HS-5 (cell line): Measurements from ENCODE around the gene CYYR1.
A peak's percentile ranks its signal among the peaks of the same experiment; 100 is the strongest.
"Not testable (repeated sequence)": the region's sequence is repeated elsewhere in the genome, so short reads cannot be mapped to it uniquely, and the experiment has no call there.

Source experiments
- DNase-seq: peaks from one replicate; pipeline ENCODE4 v3.0.0-alpha.2; 2012; ENCODE audit warnings: low read depth

The CYYR1 gene

DNA sequence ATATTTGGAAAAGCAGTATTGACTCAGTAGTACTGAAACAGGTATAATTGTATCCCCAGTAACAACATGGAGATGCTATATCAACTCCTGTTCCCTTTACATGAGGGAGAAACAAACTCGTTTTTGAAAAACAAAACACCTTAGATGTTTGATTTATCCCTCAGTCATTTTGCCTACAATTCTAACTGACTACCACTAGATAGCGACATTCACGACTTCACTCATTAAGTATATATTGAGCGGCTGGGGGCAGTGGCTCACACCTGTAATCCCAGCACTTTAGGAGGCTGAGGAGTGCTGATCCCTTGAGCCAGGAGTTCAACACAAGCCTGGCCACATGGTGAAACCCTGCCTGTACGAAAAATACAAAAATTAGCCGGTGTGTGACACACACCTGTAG lies 83.3 kb downstream of the CYYR1 start:
- DNase-seq, result no peak

- DNase-seq, result no peak
Measured at GRCh38 chr21:26487981-26488480, 85.1 kb downstream of the CYYR1 start.

DNA sequence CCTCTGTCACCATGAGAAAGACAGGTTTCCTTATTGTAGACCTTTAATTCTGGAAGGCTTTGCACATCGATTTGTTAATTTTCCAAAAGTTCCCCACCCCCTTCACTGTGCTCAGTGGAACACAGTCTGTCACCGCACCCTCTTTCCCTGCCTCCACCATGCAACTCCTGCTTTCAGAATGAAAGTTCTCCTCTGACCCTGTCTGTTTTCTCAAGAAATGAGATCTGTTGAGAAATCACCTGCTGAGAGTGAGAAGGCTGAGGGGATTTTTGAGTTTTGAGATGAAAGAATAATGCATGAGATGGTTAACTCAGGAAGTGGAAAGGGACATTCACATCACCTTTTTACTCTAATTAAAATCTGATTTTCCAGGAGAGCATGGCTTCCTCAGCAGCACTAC lies 99.6 kb downstream of the CYYR1 start:
- no peak for DNase-seq

GRCh38 chr21:26471099-26471471 lies 102.0 kb downstream of the CYYR1 start:
- no peak for DNase-seq

- DNase-seq, result no peak
Measured at GRCh38 chr21:26470351-26471098, 102.6 kb downstream of the CYYR1 start.

DNA sequence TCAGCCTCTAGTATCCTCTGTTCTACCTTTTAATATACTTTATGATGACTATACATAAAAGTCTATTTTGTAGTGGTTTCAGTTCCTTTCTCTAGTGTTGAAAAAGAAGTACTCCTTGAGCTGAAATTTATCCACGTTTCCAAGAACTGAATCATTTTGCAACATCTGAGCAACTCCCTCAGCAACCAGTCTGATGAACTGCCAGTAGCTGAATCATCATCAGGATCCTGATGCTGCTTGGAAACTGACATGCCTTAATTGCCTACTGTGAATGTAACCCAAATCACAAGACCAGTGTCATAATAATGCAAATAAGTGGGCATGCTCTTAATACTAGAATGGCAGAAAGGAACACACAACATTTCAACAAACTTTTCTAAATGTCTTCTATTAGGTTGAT lies 103.3 kb downstream of the CYYR1 start:
- peak; percentile 71 for DNase-seq

DNA sequence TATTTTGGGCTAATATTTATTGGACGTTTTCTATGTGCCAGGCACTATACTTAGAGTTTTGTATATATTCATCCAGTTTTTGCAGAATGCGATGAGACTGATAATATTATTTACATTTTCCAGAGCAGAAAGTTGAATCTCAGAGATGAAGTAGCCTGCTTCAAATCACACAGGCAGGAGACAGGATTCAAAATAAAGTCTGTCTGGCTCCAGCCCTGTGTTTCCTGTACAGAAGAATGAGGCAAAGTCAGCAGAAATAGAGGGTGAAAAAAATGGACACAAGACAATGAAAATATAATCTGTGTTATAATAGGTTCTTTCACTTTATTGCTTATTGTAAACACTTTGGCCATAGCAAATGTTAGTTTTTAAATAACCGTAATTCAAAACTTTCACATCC lies 107.2 kb downstream of the CYYR1 start:
- DNase-seq, result no peak

- no peak for DNase-seq
Measured at GRCh38 chr21:26461500-26461899, 111.6 kb downstream of the CYYR1 start.

DNA sequence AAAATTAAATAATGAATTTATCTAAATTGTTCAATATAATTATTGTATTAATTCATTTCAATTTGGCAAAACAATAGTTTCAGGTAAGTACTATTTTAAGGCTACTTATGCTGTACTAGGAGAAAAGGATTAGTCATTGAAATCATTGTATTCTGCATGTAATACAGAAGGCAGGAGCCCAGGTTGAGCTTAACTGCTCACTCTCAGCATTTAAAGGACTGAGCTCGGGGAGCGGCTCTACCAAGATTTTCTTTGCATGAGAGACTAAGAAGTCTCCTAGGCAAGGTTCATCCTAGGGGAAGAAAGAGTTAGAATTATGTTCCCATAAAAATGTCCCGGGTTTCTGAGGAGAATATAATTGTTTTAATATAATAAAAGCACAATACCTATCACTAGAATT lies 112.5 kb downstream of the CYYR1 start:
- no peak for DNase-seq

- not testable (repeated sequence) for DNase-seq
Measured at GRCh38 chr21:26458854-26459253, 114.2 kb downstream of the CYYR1 start.

- DNase-seq, result no peak
Measured at GRCh38 chr21:26457817-26458216, 115.3 kb downstream of the CYYR1 start.

DNA sequence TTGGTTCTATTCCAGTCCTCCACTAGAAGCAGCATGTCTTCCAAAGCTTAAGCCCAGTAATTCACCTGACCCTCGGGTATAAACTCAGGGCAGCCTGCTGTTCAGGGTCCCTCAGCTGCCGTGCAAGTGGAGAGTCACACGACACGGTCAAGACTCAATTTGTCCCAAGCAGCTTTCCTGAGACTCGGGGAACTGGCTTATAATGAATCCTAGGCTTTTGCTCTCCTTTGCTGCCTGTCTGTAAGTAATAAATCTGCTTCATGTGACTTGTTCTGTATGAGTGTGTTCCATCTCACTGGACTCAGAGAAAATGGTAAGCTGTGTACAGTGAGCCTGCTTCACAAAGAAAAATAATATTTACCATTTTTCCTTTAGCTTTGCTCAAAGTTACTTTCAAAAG lies 119.8 kb downstream of the CYYR1 start:
- DNase-seq, result no peak

GRCh38 chr21:26451081-26451740 lies 121.9 kb downstream of the CYYR1 start:
- DNase-seq, result no peak

DNA sequence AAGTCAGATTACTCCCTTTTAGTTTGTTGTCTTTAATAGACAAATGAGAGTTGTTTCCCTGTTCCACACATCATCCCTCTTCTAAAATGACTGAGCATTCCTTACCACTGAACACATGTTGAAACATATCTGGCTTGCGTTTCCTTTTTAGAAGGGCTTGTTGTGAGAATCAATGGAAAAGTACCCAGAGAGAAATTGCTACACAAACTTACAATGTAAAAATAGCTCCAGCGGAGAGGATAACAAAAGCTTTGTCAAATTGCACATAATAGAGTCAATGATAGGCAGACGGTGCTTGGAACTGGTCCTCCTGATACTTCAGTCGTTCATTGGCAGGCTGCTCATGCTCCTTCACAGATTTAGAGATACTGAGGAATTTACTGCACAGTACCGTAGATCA lies 123.9 kb downstream of the CYYR1 start:
- no peak for DNase-seq

GRCh38 chr21:26448751-26449150 lies 124.3 kb downstream of the CYYR1 start:
- no peak for DNase-seq

- no peak for DNase-seq
Measured at GRCh38 chr21:26447932-26448475, 125.1 kb downstream of the CYYR1 start.

GRCh38 chr21:26445440-26445839 lies 127.6 kb downstream of the CYYR1 start:
- no peak for DNase-seq

DNA sequence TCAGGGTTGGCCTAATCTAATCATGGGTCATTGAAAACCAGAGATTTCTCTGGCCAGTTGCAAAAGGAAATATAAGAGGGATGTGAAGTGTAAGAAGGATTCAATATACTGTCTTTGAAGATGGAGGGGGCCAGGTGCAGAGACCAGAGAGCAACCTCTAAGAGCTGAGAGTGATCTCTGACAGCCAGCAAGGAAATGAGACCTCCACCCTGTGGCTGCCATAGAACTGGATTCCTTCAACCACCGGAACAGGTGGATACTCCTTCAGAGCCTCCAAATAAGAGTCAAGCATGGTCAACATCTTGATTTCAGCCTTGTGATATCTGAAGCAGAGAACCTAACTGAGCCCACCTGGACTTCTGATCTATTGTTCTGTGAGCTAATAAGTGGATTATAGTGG lies 128.4 kb downstream of the CYYR1 start:
- DNase-seq, result no peak

DNA sequence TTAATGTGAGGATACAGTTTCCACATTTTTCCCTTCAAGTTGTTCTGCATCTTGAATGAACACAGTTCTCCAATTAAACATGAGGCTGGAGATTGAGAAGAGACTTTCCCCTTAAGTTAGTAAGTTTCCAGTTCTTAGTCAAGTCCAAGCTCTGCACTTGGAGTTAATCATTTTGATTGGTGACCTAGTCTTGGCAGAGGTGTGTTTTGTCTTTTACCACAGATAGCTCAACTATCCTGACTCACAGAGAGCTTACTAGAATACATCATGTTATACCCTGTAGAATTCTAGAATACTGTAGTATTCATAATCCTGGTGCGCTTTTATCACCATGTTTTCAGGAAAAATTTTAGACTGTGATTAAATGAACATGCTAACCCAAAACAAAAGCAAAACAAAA lies 129.2 kb downstream of the CYYR1 start:
- DNase-seq, result no peak

DNA sequence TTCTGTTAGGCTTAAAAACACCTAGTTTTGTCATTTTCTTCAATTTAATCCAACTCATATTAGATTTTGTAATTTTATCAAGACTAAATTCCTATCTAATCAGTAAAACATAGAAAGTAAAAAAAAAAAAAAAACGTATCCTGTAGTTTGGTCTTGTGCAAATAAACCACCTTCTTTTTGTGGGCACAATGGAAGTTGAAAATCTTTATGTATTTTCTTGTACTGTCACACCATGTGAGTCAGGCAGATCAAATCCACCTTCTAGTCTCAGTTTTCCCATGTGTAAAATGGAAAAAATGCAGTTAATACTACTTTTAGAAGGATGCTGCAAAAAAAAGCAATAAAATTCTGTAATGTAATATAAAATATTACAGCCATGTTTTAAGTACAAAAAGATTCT lies 129.8 kb downstream of the CYYR1 start:
- DNase-seq, result no peak

DNA sequence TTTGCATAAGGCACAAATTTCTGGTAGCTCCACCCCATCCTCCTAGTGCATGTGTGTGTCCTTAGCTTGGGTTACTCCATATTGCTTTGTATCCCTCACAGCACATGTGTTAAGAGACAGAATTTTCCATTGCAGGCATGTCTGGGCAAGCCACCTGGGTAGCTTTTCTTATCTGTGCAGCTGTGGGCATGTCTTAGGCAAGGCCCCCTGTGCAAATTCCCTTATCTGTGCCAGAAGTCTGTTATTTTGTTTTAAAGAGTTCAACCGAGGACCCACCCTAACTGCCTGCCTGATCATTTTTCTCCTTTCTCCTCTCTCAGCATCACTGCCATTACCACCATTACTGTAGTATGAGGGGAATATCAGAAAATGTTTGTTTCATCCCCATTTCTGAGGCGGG lies 131.9 kb downstream of the CYYR1 start:
- DNase-seq, result no peak

DNA sequence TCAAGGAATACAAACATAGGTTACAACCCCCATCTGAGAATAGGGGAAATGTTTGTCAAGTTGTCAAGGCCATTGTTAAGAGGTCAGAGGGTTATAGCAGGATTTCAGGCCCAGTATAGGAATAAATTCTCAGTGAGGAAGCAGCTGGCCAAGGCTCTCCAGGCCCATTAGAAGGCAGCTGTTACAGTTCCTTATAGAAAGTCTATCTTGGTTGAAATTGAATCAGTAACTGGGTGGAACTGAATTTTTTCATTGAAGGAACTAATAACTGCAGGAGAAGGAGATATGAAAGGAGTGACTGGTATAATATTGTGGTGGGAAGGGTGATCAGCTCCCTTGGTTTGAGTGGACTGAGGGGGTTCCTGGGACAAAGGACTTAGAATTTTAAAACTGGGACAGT lies 134.1 kb downstream of the CYYR1 start:
- DNase-seq, result no peak

- no peak for DNase-seq
Measured at GRCh38 chr21:26437326-26438009, 135.6 kb downstream of the CYYR1 start.
